Thyroid gland (tissue), 4 donors: ENCODE results near the gene MYH14. TPM values are rescaled to one million over a fixed set of nuclear protein-coding genes. Genes with fewer than 3 reads are reported as not detected.
"Not testable (repeated sequence)": the region's sequence is repeated elsewhere in the genome, so short reads cannot be mapped to it uniquely, and the experiment has no call there.

Experiments used
- DNase-seq, 2 donors: peaks; one replicate each; pipeline ENCODE4 v3.0.0-alpha.2; 2019
- H3K27ac ChIP-seq, 3 donors: fragments of 200-600 bp; sonication (generic); 1 replicate in 2 of 3; 2 replicates in 1 of 3; pipeline ENCODE4 v1.5.1; 2016 to 2019; ENCODE audit warnings: mild to moderate bottlenecking in 1 of 3, moderate library complexity in 1 of 3
- H3K27me3 ChIP-seq: fragments of 200-600 bp; sonication (generic); one replicate; pipeline ENCODE4 v1.5.1; 2019
- H3K36me3 ChIP-seq, 2 donors: fragments of 200-600 bp; sonication (generic); one replicate each; pipeline ENCODE4 v1.5.1; 2016 to 2019
- H3K4me1 ChIP-seq, 2 donors: fragments of 200-600 bp; sonication (generic); one replicate each; pipeline ENCODE4 v1.5.1; 2017 to 2019
- H3K4me3 ChIP-seq, 3 donors: fragments of 200-600 bp; sonication (generic); replicated peaks in 1 of 3; 1 replicate in 2 of 3; 2 replicates in 1 of 3; pipeline ENCODE4 v1.5.1; 2016; ENCODE audit warnings: mild to moderate bottlenecking in 1 of 3
- H3K9me3 ChIP-seq: fragments of 200-600 bp; sonication (generic); one replicate; pipeline ENCODE4 v1.5.1; 2017
- CTCF ChIP-seq, 6 experiments: fragments of 200-600 bp in 3 of 6; fragments of 450-650 bp in 3 of 6; sonication (generic) in 3 of 6; IDR thresholded peaks; one replicate each; pipeline ENCODE4 v1.5.1; 2016 to 2019; ENCODE audit warnings: antibody characterized with exemption in 6 of 6, mild to moderate bottlenecking in 2 of 6, inconsistent platforms in 1 of 6, moderate library complexity in 1 of 6
- POLR2A ChIP-seq, 2 donors: fragments of 450-650 bp; IDR thresholded peaks; one replicate each; pipeline ENCODE4 v1.6.1; 2017; ENCODE audit warnings: antibody characterized with exemption in 2 of 2, mild to moderate bottlenecking in 2 of 2, moderate library complexity in 1 of 2
- WGBS, 2 donors: methylation state at CpG; one replicate each; pipeline ENCODE4 v1.1.5; 2017; 5-methylcytosine and 5-hydroxymethylcytosine counted together
- intact Hi-C: fragments of 100-400 bp; cut with DNase I; formaldehyde crosslinking; loops from one replicate; pipeline ENCODE4 v1.15.1; 2023
- total RNA-seq, 4 donors: library from RNA; depleted of rRNA; stranded (reverse); fragments of >200 nt; gene quantifications; one replicate each; pipeline ENCODE4 v1.2.3, GENCODE V29; 2016

The MYH14 gene
- total RNA-seq, 4 donors from 2014 or later: 130 to 361 (median 183) TPM

GRCh38 chr19:50329146-50329925, 125.9 kb downstream of the MYH14 start, which contains the start of gene KCNC3:
Gene KCNC3, minus strand, starts transcription at chr19:50329377. Its CDS starts 295 bp downstream, at chr19:50329082.
- DNase-seq: peak; percentile 100
- H3K9me3 ChIP-seq: no peaks in the 10 kb centered on the region
- 2 to 3% methylated on average over 28 to 35 of the region's 43 CpGs for WGBS, 2 donors
- no peaks in the 10 kb centered on the region for H3K36me3 ChIP-seq
- H3K4me3 ChIP-seq: peak within 1 kb of the TSS in 2 of 3 donors; percentile 30 to 44
- intact Hi-C loops: no loop called here
- peaks cover 50 to 53% of the 10 kb centered on the region in 2 donors for H3K4me1 ChIP-seq
- H3K27ac ChIP-seq: peak within 1 kb of the TSS; percentile 53 to 84 (median 71)
- TF ChIP-seq POLR2A (IDR thresholded peaks at IDR 0.05): peak in 1 of 2 donors; percentile 93
- no peak for TF ChIP-seq CTCF (IDR thresholded peaks at IDR 0.05)
- H3K27me3 ChIP-seq: no peaks in the 10 kb centered on the region

- WGBS, 2 donors: 15 to 17% methylated on average over 18 of the region's 18 CpGs
- Histone ChIP-seq H3K4me1 (peaks cover 50 to 56% of the 10 kb centered on the region in 2 donors), H3K4me3 (peak overlapping the region in 1 of 3 donors; percentile 17), H3K27ac (peak overlapping the region; percentile 53 to 84 (median 71))
- H3K27me3 ChIP-seq, H3K36me3 ChIP-seq, DNase-seq, H3K9me3 ChIP-seq, intact Hi-C loops: not testable (repeated sequence)
Measured at GRCh38 chr19:50329926-50330294, 126.5 kb downstream of the MYH14 start.

GRCh38 chr19:50330365-50331078, 127.1 kb downstream of the MYH14 start:
- Histone ChIP-seq H3K27ac (peak overlapping the region; percentile 53 to 84 (median 71)), H3K4me1 (peaks cover 50 to 53% of the 10 kb centered on the region in 2 donors), H3K27me3 (no peaks in the 10 kb centered on the region), H3K4me3 (peak overlapping the region in 1 of 3 donors; percentile 32), H3K36me3 (no peaks in the 10 kb centered on the region), H3K9me3 (no peaks in the 10 kb centered on the region)
- no peak for TF ChIP-seq CTCF (IDR thresholded peaks at IDR 0.05)
- peak; percentile 36 to 62 for TF ChIP-seq POLR2A (IDR thresholded peaks at IDR 0.05)
- DNase-seq: peak; percentile 91 to 93
- 2 to 3% methylated on average over 44 to 45 of the region's 48 CpGs for whole genome bisulfite sequencing, 2 donors
- intact Hi-C loops: no loop called here

- H3K9me3 ChIP-seq: no peaks in the 10 kb centered on the region
- intact Hi-C loops: no loop called here
- no peaks in the 10 kb centered on the region for H3K36me3 ChIP-seq
- peak overlapping the region; percentile 79 to 93 (median 93) for H3K27ac ChIP-seq
- peak overlapping the region in 2 of 3 donors; percentile 15 to 55 for H3K4me3 ChIP-seq
- DNase-seq: no peak
- peaks cover 42 to 44% of the 10 kb centered on the region in 2 donors for H3K4me1 ChIP-seq
- no peaks in the 10 kb centered on the region for H3K27me3 ChIP-seq
- TF ChIP-seq POLR2A (IDR thresholded peaks at IDR 0.05) (no peak), CTCF (IDR thresholded peaks at IDR 0.05) (no peak)
- 12% methylated on average over 10 of the region's 10 CpGs for WGBS, 2 donors
Measured at GRCh38 chr19:50331221-50331993, 128.0 kb downstream of the MYH14 start.

GRCh38 chr19:50331994-50332243, 128.5 kb downstream of the MYH14 start:
- TF ChIP-seq CTCF (IDR thresholded peaks at IDR 0.05) (no peak), POLR2A (IDR thresholded peaks at IDR 0.05) (no peak)
- intact Hi-C loops: no loop called here
- no peak for DNase-seq
- Histone ChIP-seq H3K36me3 (no peaks in the 10 kb centered on the region), H3K9me3 (no peaks in the 10 kb centered on the region), H3K4me3 (peak overlapping the region in 2 of 3 donors; percentile 15 to 55), H3K27me3 (no peaks in the 10 kb centered on the region), H3K27ac (peak overlapping the region; percentile 79 to 93 (median 93)), H3K4me1 (peaks cover 37 to 39% of the 10 kb centered on the region in 2 donors)
- 0% methylated on average over 2 of the region's 2 CpGs for WGBS, 2 donors
